ENCODE measurements around the gene EBF3.

EBF3 gene

GRCh38 chr10:129863201-129863663 is 100.8 kb downstream of the EBF3 start:
- TF ChIP-seq ZNF274 (IDR thresholded peaks at IDR 0.05; ENCODE audit: low read depth, low read length) = no peak
- no peak overlapping the region for H3K4me3 ChIP-seq (ENCODE audit: low read length)

GRCh38 chr10:129861776-129862531 is 102.1 kb downstream of the EBF3 start:
- no peak for TF ChIP-seq ZNF274 (IDR thresholded peaks at IDR 0.05; ENCODE audit: low read depth, low read length)
- H3K4me3 ChIP-seq (ENCODE audit: low read length) = no peak overlapping the region

GRCh38 chr10:129860396-129860795 is 103.7 kb downstream of the EBF3 start:
- H3K4me3 ChIP-seq (ENCODE audit: low read length) = no peak overlapping the region
- TF ChIP-seq ZNF274 (IDR thresholded peaks at IDR 0.05; ENCODE audit: low read depth, low read length) = no peak

GRCh38 chr10:129859536-129859935 is 104.5 kb downstream of the EBF3 start:
- no peak for TF ChIP-seq ZNF274 (IDR thresholded peaks at IDR 0.05; ENCODE audit: low read depth, low read length)
- H3K4me3 ChIP-seq (ENCODE audit: low read length) = no peak overlapping the region

- no peak for TF ChIP-seq ZNF274 (IDR thresholded peaks at IDR 0.05; ENCODE audit: low read depth, low read length)
- H3K4me3 ChIP-seq (ENCODE audit: low read length) = no peak overlapping the region
Measured at GRCh38 chr10:129857242-129857960, 106.7 kb downstream of the EBF3 start.

GRCh38 chr10:129855836-129856563 is 108.1 kb downstream of the EBF3 start:
- no peak overlapping the region for H3K4me3 ChIP-seq (ENCODE audit: low read length)

GRCh38 chr10:129854796-129855705 is 109.0 kb downstream of the EBF3 start:
- TF ChIP-seq ZNF274 (IDR thresholded peaks at IDR 0.05; ENCODE audit: low read depth, low read length) = no peak
- no peak overlapping the region for H3K4me3 ChIP-seq (ENCODE audit: low read length)

More at GRCh38 chr10:129855836-129856563, 108.1 kb downstream of the EBF3 start:
- no peak for TF ChIP-seq ZNF274 (IDR thresholded peaks at IDR 0.05; ENCODE audit: low read depth, low read length)

GRCh38 chr10:129854158-129854557 is 109.9 kb downstream of the EBF3 start:
- no peak for TF ChIP-seq ZNF274 (IDR thresholded peaks at IDR 0.05; ENCODE audit: low read depth, low read length)
- no peak overlapping the region for H3K4me3 ChIP-seq (ENCODE audit: low read length)

- H3K4me3 ChIP-seq (ENCODE audit: low read length) = no peak overlapping the region
- TF ChIP-seq ZNF274 (IDR thresholded peaks at IDR 0.05; ENCODE audit: low read depth, low read length) = no peak
Measured at GRCh38 chr10:129853562-129853903, 110.5 kb downstream of the EBF3 start.

- no peak for TF ChIP-seq ZNF274 (IDR thresholded peaks at IDR 0.05; ENCODE audit: low read depth, low read length)
- H3K4me3 ChIP-seq (ENCODE audit: low read length) = no peak overlapping the region
Measured at GRCh38 chr10:129852829-129853561, 111.1 kb downstream of the EBF3 start.

- no peak overlapping the region for H3K4me3 ChIP-seq (ENCODE audit: low read length)
- TF ChIP-seq ZNF274 (IDR thresholded peaks at IDR 0.05; ENCODE audit: low read depth, low read length) = no peak
Measured at GRCh38 chr10:129851941-129852640, 112.0 kb downstream of the EBF3 start.

- no peak for TF ChIP-seq ZNF274 (IDR thresholded peaks at IDR 0.05; ENCODE audit: low read depth, low read length)
Measured at GRCh38 chr10:129850790-129851189, 113.3 kb downstream of the EBF3 start.

More at GRCh38 chr10:129850790-129851189, 113.3 kb downstream of the EBF3 start:
- no peak overlapping the region for H3K4me3 ChIP-seq (ENCODE audit: low read length)

Data from GM08714 (cell line).